ENCODE results near the gene HNRNPF. TPM values are rescaled to one million over a fixed set of nuclear protein-coding genes. Genes with fewer than 3 reads are reported as not detected.

HNRNPF gene
- total RNA-seq, 2 experiments from 2014 or later, result 280 to 340 TPM

- Histone ChIP-seq H2AFZ (ENCODE audit: low read length) (no peak overlapping the region), H4K20me1 (ENCODE audit: insufficient read depth, low read length) (no peaks in the 10 kb centered on the region), H3K9me3 (ENCODE audit: low read length) (no peaks in the 10 kb centered on the region), H3K4me2 (ENCODE audit: low read length) (no peak overlapping the region), H3K36me3 (ENCODE audit: insufficient read depth, low read length) (no peaks in the 10 kb centered on the region), H3K4me3 (ENCODE audit: low read depth, low read length, poor library complexity, severe bottlenecking) (no peak overlapping the region), H3K27ac (ENCODE audit: low read depth, low read length, poor library complexity, severe bottlenecking) (no peak overlapping the region), H3K4me1 (ENCODE audit: insufficient read depth, low read length, poor library complexity, severe bottlenecking) (no peaks in the 10 kb centered on the region), H3K9me2 (ENCODE audit: insufficient read depth, low read length) (no peaks in the 10 kb centered on the region), H3K79me2 (ENCODE audit: insufficient read depth, low read depth, low read length) (no peaks in the 10 kb centered on the region)
- intact Hi-C loops (cut with micrococcal nuclease; ENCODE audit: unreplicated experiment), result no loop called here
- ChIA-PET POLR2A (interaction anchor here (1.0 kb wide), 1 partner anchor 58 kb away, joined by 3 read pairs; no protein-coding TSS in a partner anchor), CTCF (ENCODE audit: unreplicated experiment) (no interaction called here)
- DNase-seq (ENCODE audit: low spot score), result no peak
- no TSS peak for BruUV-seq (replicated peaks)
- TF ChIP-seq CTCF (conservative IDR thresholded peaks at IDR 0.05; ENCODE audit: low read length) (no peak), EZH2phosphoT487 (IDR thresholded peaks at IDR 0.05; ENCODE audit: borderline replicate concordance, low read depth, low read length) (no peak)
Observed at GRCh38 chr10:43354879-43355380, 54.1 kb downstream of the HNRNPF start.

- no peaks in the 10 kb centered on the region for H4K20me1 ChIP-seq (ENCODE audit: insufficient read depth, low read length)
- no TSS peak for BruUV-seq (replicated peaks)
- no peaks in the 10 kb centered on the region for H3K4me1 ChIP-seq (ENCODE audit: insufficient read depth, low read length, poor library complexity, severe bottlenecking)
- no peak for TF ChIP-seq EZH2phosphoT487 (IDR thresholded peaks at IDR 0.05; ENCODE audit: borderline replicate concordance, low read depth, low read length)
- TF ChIP-seq CTCF (conservative IDR thresholded peaks at IDR 0.05; ENCODE audit: low read length), result no peak
- no peak overlapping the region for H2AFZ ChIP-seq (ENCODE audit: low read length)
- intact Hi-C loops (cut with micrococcal nuclease; ENCODE audit: unreplicated experiment), result no loop called here
- H3K27ac ChIP-seq (ENCODE audit: low read depth, low read length, poor library complexity, severe bottlenecking), result no peak overlapping the region
- no peaks in the 10 kb centered on the region for H3K9me3 ChIP-seq (ENCODE audit: low read length)
- H3K79me2 ChIP-seq (ENCODE audit: insufficient read depth, low read depth, low read length), result no peaks in the 10 kb centered on the region
- DNase-seq (ENCODE audit: low spot score), result no peak
- H3K4me3 ChIP-seq (ENCODE audit: low read depth, low read length, poor library complexity, severe bottlenecking), result no peak overlapping the region
- no peaks in the 10 kb centered on the region for H3K9me2 ChIP-seq (ENCODE audit: insufficient read depth, low read length)
- no peak overlapping the region for H3K4me2 ChIP-seq (ENCODE audit: low read length)
- H3K36me3 ChIP-seq (ENCODE audit: insufficient read depth, low read length), result no peaks in the 10 kb centered on the region
- CTCF ChIA-PET (ENCODE audit: unreplicated experiment), result no interaction called here
- POLR2A ChIA-PET, result interaction anchor here (1.0 kb wide), 1 partner anchor 57 kb away, joined by 3 read pairs; no protein-coding TSS in a partner anchor
Observed at GRCh38 chr10:43354330-43354635, 54.7 kb downstream of the HNRNPF start.

GRCh38 chr10:43353495-43354329, 55.3 kb downstream of the HNRNPF start:
- no TSS peak for BruUV-seq (replicated peaks)
- no peak overlapping the region for H3K4me3 ChIP-seq (ENCODE audit: low read depth, low read length, poor library complexity, severe bottlenecking)
- POLR2A ChIA-PET, result interaction anchor here (0.9 to 1.0 kb wide), 2 partner anchors 56 to 139 kb away, joined by 3 read pairs; no protein-coding TSS in a partner anchor
- H3K79me2 ChIP-seq (ENCODE audit: insufficient read depth, low read depth, low read length), result no peaks in the 10 kb centered on the region
- H4K20me1 ChIP-seq (ENCODE audit: insufficient read depth, low read length), result no peaks in the 10 kb centered on the region
- H2AFZ ChIP-seq (ENCODE audit: low read length), result no peak overlapping the region
- no peak for DNase-seq (ENCODE audit: low spot score)
- H3K4me2 ChIP-seq (ENCODE audit: low read length), result no peak overlapping the region
- CTCF ChIA-PET (ENCODE audit: unreplicated experiment), result no interaction called here
- intact Hi-C loops (cut with micrococcal nuclease; ENCODE audit: unreplicated experiment), result no loop called here
- no peak overlapping the region for H3K27ac ChIP-seq (ENCODE audit: low read depth, low read length, poor library complexity, severe bottlenecking)
- no peak for TF ChIP-seq EZH2phosphoT487 (IDR thresholded peaks at IDR 0.05; ENCODE audit: borderline replicate concordance, low read depth, low read length)
- TF ChIP-seq CTCF (conservative IDR thresholded peaks at IDR 0.05; ENCODE audit: low read length), result no peak
- H3K36me3 ChIP-seq (ENCODE audit: insufficient read depth, low read length), result no peaks in the 10 kb centered on the region
- H3K4me1 ChIP-seq (ENCODE audit: insufficient read depth, low read length, poor library complexity, severe bottlenecking), result peaks cover under 1% of the 10 kb centered on the region
- H3K9me2 ChIP-seq (ENCODE audit: insufficient read depth, low read length), result no peaks in the 10 kb centered on the region
- no peaks in the 10 kb centered on the region for H3K9me3 ChIP-seq (ENCODE audit: low read length)
